Sciatic nerve (tissue), 2 donors: ENCODE results near the gene CDC42EP5. TPM values are rescaled to one million over a fixed set of nuclear protein-coding genes. Genes with fewer than 3 reads are reported as not detected.
A peak's percentile ranks its signal among the peaks of the same experiment; 100 is the strongest.

Experiments used
- ATAC-seq: fragments of 200-7000 bp; cut with Tn5 transposase; one replicate; pipeline ENCODE4 v1.9.1; 2020; ENCODE audit warnings: mild to moderate bottlenecking, moderate library complexity
- DNase-seq: peaks from one replicate; pipeline ENCODE4 v3.0.0-alpha.2; 2020; ENCODE audit warnings: low spot score
- intact Hi-C: fragments of 100-400 bp; cut with DNase I; formaldehyde crosslinking; loops from one replicate; pipeline ENCODE4 v1.14.2; 2022
- total RNA-seq: library from RNA; stranded (reverse); fragmentation: NEBNext Ultra II Directional; extraction: Animal tissue kit (Norgen Biotek cat#: 25700); gene quantifications from one replicate; pipeline ENCODE4 v1.2.1, GENCODE V29; 2021
- donor health status: DM: no; HTN: no; CAD: no.
- donor health status: DM: no; HTN: no; CAD: no.

The CDC42EP5 gene
- total RNA-seq, 1 donor from 2014 or later = 52.8 TPM

- intact Hi-C loops = no loop called here
- ATAC-seq (peak; percentile 4), DNase-seq (no peak)
These were observed 38.8 kb downstream of the CDC42EP5 start for GRCh38 chr19:54434112-54434872.

GRCh38 chr19:54433697-54434096, 39.4 kb downstream of the CDC42EP5 start:
- ATAC-seq (no peak), DNase-seq (no peak)
- intact Hi-C loops = no loop called here

GRCh38 chr19:54432144-54432738, 40.9 kb downstream of the CDC42EP5 start:
- no peak for ATAC-seq
- no peak for DNase-seq
- intact Hi-C loops = no loop called here

GRCh38 chr19:54431255-54431838, 41.7 kb downstream of the CDC42EP5 start:
- DNase-seq = no peak
- no peak for ATAC-seq
- intact Hi-C loops = no loop called here

GRCh38 chr19:54430306-54431254, 42.5 kb downstream of the CDC42EP5 start:
- DNase-seq (peak; percentile 84), ATAC-seq (peak; percentile 67)
- intact Hi-C loops = no loop called here

- no peak for ATAC-seq
- intact Hi-C loops = no loop called here
- DNase-seq = no peak
These were observed 43.4 kb downstream of the CDC42EP5 start for GRCh38 chr19:54429545-54430227.

- DNase-seq (no peak), ATAC-seq (no peak)
- intact Hi-C loops = no loop called here
These were observed 44.0 kb downstream of the CDC42EP5 start for GRCh38 chr19:54429176-54429495.

GRCh38 chr19:54428323-54429175, 44.5 kb downstream of the CDC42EP5 start:
- ATAC-seq (no peak), DNase-seq (no peak)
- intact Hi-C loops = no loop called here

GRCh38 chr19:54427586-54427985, 45.5 kb downstream of the CDC42EP5 start:
- ATAC-seq (no peak), DNase-seq (no peak)
- intact Hi-C loops = no loop called here

- no peak for ATAC-seq
- DNase-seq = no peak
- intact Hi-C loops = no loop called here
These were observed 46.7 kb downstream of the CDC42EP5 start for GRCh38 chr19:54426291-54426931.

- intact Hi-C loops = no loop called here
- ATAC-seq (no peak), DNase-seq (no peak)
These were observed 47.7 kb downstream of the CDC42EP5 start for GRCh38 chr19:54425382-54425723.

- DNase-seq (no peak), ATAC-seq (no peak)
- intact Hi-C loops = no loop called here
These were observed 48.3 kb downstream of the CDC42EP5 start for GRCh38 chr19:54424660-54425381.

GRCh38 chr19:54424201-54424600, 48.9 kb downstream of the CDC42EP5 start:
- DNase-seq = no peak
- intact Hi-C loops = no loop called here
- no peak for ATAC-seq

GRCh38 chr19:54422136-54422535, 51.0 kb downstream of the CDC42EP5 start:
- no peak for DNase-seq
- intact Hi-C loops = no loop called here
- no peak for ATAC-seq

- DNase-seq (no peak), ATAC-seq (no peak)
- intact Hi-C loops = no loop called here
These were observed 51.6 kb downstream of the CDC42EP5 start for GRCh38 chr19:54421521-54421920.

GRCh38 chr19:54421169-54421516, 52.0 kb downstream of the CDC42EP5 start:
- no peak for DNase-seq
- ATAC-seq = no peak
- intact Hi-C loops = no loop called here
